Naive thymus-derived CD4-positive, alpha-beta T cell (primary cell): ENCODE measurements around the gene SLFN5. TPM values are rescaled to one million over a fixed set of nuclear protein-coding genes. Genes with fewer than 3 reads are reported as not detected.
A peak's percentile ranks its signal among the peaks of the same experiment; 100 is the strongest.

Experiments
- ATAC-seq: fragments of 150-1000 bp; cut with Tn5 transposase; 2 replicates; pipeline ENCODE4 v1.10.0; 2021; ENCODE audit warnings: mild to moderate bottlenecking, moderate library complexity
- CTCF ChIA-PET: fragments of 350-600 bp; sonication (Branson Sonifier 250); formaldehyde crosslinking; loops from one replicate; lab custom pipeline; 2021; ENCODE audit warnings: antibody characterized with exemption; lab: Charles Lee
- POLR2A ChIA-PET: fragments of 350-600 bp; sonication (Branson Sonifier 250); formaldehyde crosslinking; loops from one replicate; lab custom pipeline; 2021; ENCODE audit warnings: antibody characterized with exemption, inconsistent platforms; lab: Charles Lee
- DNase-seq, 9 donors: peaks; one replicate each; pipeline versions ENCODE4 v3.0.0 to v3.0.0-alpha.2; 2020 to 2022; ENCODE audit warnings: mixed read lengths in 1 of 9
- H3K27ac ChIP-seq: one replicate; pipeline ENCODE4 v1.7.0; 2013; ENCODE audit warnings: mild to moderate bottlenecking, low read depth, low read length, moderate library complexity
- H3K27me3 ChIP-seq, 2 donors: one replicate each; pipeline ENCODE4 v1.7.0; 2013; ENCODE audit warnings: low read length in 2 of 2, mild to moderate bottlenecking in 2 of 2, moderate library complexity in 2 of 2; ENCODE audit not compliant: control insufficient read depth in 2 of 2, insufficient read depth in 2 of 2
- H3K36me3 ChIP-seq, 3 experiments: 1 replicate in 2 of 3; 2 replicates in 1 of 3; pipeline ENCODE4 v1.7.0; 2013; ENCODE audit warnings: low read length in 3 of 3, mild to moderate bottlenecking in 3 of 3, moderate library complexity in 1 of 3; ENCODE audit not compliant: insufficient read depth in 3 of 3, control insufficient read depth in 2 of 3
- H3K4me1 ChIP-seq, 2 donors: one replicate each; pipeline ENCODE4 v1.7.0; 2013; ENCODE audit warnings: low read length in 2 of 2, mild to moderate bottlenecking in 2 of 2, moderate library complexity in 1 of 2; ENCODE audit not compliant: control insufficient read depth in 2 of 2, insufficient read depth in 2 of 2
- H3K4me3 ChIP-seq: 2 replicates; pipeline ENCODE4 v1.7.0; 2013; ENCODE audit warnings: mild to moderate bottlenecking, low read length
- H3K9me3 ChIP-seq, 3 experiments: 1 replicate in 2 of 3; 2 replicates in 1 of 3; pipeline ENCODE4 v1.7.0; 2013; ENCODE audit warnings: low read length in 3 of 3; ENCODE audit not compliant: control insufficient read depth in 2 of 3
- H3K27ac Mint-ChIP-seq, 9 donors: one replicate each; pipeline ENCODE4 v1.8.0; 2020 to 2022; ENCODE audit warnings: mixed read lengths in 9 of 9, mild to moderate bottlenecking in 8 of 9, moderate library complexity in 5 of 9, inconsistent platforms in 2 of 9
- H3K27me3 Mint-ChIP-seq, 5 donors: one replicate each; pipeline ENCODE4 v1.8.0; 2021 to 2022; ENCODE audit warnings: mixed read lengths in 5 of 5, mild to moderate bottlenecking in 1 of 5
- H3K36me3 Mint-ChIP-seq, 5 donors: one replicate each; pipeline ENCODE4 v1.8.0; 2020 to 2022; ENCODE audit warnings: mixed read lengths in 5 of 5, mild to moderate bottlenecking in 3 of 5, inconsistent platforms in 1 of 5
- H3K4me1 Mint-ChIP-seq, 7 donors: one replicate each; pipeline ENCODE4 v1.8.0; 2020 to 2022; ENCODE audit warnings: mixed read lengths in 7 of 7, mild to moderate bottlenecking in 3 of 7, inconsistent platforms in 1 of 7
- H3K4me3 Mint-ChIP-seq, 10 donors: one replicate each; pipeline ENCODE4 v1.8.0; 2020 to 2022; ENCODE audit warnings: mild to moderate bottlenecking in 10 of 10, mixed read lengths in 10 of 10, moderate library complexity in 6 of 10, inconsistent platforms in 2 of 10
- H3K9me3 Mint-ChIP-seq, 11 donors: one replicate each; pipeline ENCODE4 v1.8.0; 2020 to 2022; ENCODE audit warnings: mixed read lengths in 11 of 11, mild to moderate bottlenecking in 4 of 11, inconsistent platforms in 1 of 11, moderate library complexity in 1 of 11
- intact Hi-C, 2 donors: fragments of 100-400 bp; cut with micrococcal nuclease; formaldehyde crosslinking; loops; one replicate each; pipeline ENCODE4 v1.15.1; 2023
- polyA plus RNA-seq, 2 donors: library from polyadenylated mRNA; unstranded; fragments of 300-500 nt; fragmentation: Illumina TruSeq; gene quantifications; one replicate each; pipeline ENCODE4 v1.2.3, GENCODE V29; 2021
- total RNA-seq, 6 experiments: library from RNA in 5 of 6; stranded (reverse) in 5 of 6; gene quantifications; 1 replicate in 5 of 6; 2 replicates in 1 of 6; pipeline ENCODE4 v1.2.3 and lab custom pipeline; 2021 to 2026

Gene SLFN5
- total and polyA plus RNA-seq, 7 experiments from 2014 or later: 80.0 to 199 (median 133) TPM

DNA sequence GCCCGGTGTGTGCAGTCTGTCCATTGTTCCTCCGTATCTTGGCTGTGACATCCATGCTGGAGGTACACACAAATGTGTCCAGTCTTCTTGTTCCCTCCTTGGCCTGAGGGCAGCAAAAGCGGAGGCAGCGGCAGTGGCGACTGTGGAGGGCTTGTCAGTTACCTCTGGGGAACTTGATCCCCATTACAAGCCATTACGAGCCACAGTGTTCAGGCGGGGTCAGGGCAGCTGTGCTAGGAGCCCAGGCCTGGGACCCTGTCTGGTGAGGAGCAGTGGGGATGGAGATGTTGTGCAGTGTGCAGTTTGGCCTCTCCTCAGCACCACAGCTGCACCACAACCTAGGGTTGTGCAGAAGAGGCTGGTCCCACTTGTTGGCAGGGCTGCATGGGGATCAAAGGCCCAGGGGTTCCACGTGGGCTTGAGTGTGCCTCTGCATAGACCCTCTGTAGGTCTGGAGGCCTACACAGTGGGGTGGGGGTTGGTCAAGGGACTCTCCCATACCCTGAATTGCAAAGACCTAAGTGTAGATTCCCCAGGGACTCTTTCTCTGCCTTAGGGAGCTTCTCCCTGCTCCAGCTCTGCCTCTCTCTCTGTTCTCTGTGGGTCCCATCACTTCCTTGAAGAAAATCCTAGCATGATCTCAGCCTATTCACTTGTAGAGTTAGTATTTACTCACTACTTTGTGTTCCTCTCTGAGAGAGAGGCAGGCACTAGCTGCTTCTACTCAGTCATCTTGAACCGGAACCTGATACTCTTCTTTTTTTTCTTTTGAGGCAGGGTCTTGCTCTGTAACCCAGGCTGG lies 71.7 kb downstream of the SLFN5 start:
- POLR2A ChIA-PET: interaction anchor here (0.6 to 6.8 kb wide), 15 partner anchors 24 to 222 kb away, joined by 3 to 189 read pairs (median 7); partner anchors contain the start of genes SLFN11, SLFN12L and SLFN5
- Histone ChIP-seq H3K27ac (peak overlapping the region; percentile 73), H3K36me3 (no peaks in the 10 kb centered on the region), H3K4me3 (peak overlapping the region; percentile 70), H3K9me3 (no peaks in the 10 kb centered on the region), H3K4me1 (peaks cover 12 to 13% of the 10 kb centered on the region in 2 donors), H3K27me3 (no peaks in the 10 kb centered on the region)
- ATAC-seq: no peak
- H3K36me3 Mint-ChIP-seq: peaks cover 4 to 23% (median 9%) of the 10 kb centered on the region in 5 donors
- peaks cover 45 to 74% (median 62%) of the 10 kb centered on the region in 7 donors for H3K4me1 Mint-ChIP-seq
- H3K4me3 Mint-ChIP-seq: peak overlapping the region; percentile 88 to 98 (median 96)
- intact Hi-C loops: loop anchor here (5.0 to 10.0 kb wide), 4 partner anchors 133 to 490 kb away; partner anchors contain the start of genes AP2B1 (in 1 of the 2), PEX12 (in 1 of the 2), SLFN13 (in 1 of the 2) and TAF15 (in 1 of the 2)
- CTCF ChIA-PET: interaction anchor here (0.5 to 4.3 kb wide), 6 partner anchors 12 to 219 kb away, joined by 3 to 111 read pairs (median 3); partner anchors contain the start of gene SLFN12L
- peaks cover 0 to 6% (median 0%) of the 10 kb centered on the region in 5 donors for H3K27me3 Mint-ChIP-seq
- H3K27ac Mint-ChIP-seq: peak overlapping the region; percentile 94 to 99 (median 98)
- no peak for DNase-seq
- peaks cover 0 to 9% (median 0%) of the 10 kb centered on the region in 11 donors for H3K9me3 Mint-ChIP-seq

DNA sequence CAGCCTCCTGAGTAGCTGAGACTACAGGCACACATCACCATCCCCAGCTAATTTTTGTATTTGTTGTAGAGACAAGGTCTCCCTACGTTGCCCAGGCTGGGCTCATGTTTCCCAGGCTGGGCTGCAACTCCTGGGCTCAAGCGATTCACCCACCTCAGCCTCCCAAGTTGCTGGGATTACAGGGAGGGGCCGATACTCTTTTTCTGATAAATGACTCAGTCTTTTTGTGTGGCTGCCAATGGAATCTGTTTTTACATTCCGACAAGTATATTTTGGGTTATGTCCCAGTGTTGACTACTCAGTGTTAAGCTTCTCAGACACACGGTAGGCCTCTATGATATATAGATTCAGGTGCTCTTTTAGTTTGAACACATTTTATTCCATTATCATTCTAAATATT lies 72.4 kb downstream of the SLFN5 start:
- no peak overlapping the region for H3K27ac ChIP-seq
- ATAC-seq (no peak), DNase-seq (no peak)
- ChIA-PET CTCF (interaction anchor here (0.6 to 0.8 kb wide), 2 partner anchors 11 to 173 kb away, joined by 3 read pairs; no protein-coding TSS in a partner anchor), POLR2A (interaction anchor here (1.1 to 6.8 kb wide), 5 partner anchors 58 to 221 kb away, joined by 3 to 189 read pairs (median 39); partner anchors contain the start of genes SLFN11, SLFN12L and SLFN5)
- peaks cover 12 to 13% of the 10 kb centered on the region in 2 donors for H3K4me1 ChIP-seq
- H3K4me3 ChIP-seq: no peak overlapping the region
- intact Hi-C loops: loop anchor here in 1 of 2 donors (10.0 kb wide), 1 partner anchor 490 kb away; the partner anchor contains the start of gene TAF15
- no peaks in the 10 kb centered on the region for H3K9me3 ChIP-seq
- no peaks in the 10 kb centered on the region for H3K36me3 ChIP-seq
- Mint-ChIP-seq H3K9me3 (peaks cover 0 to 7% (median 0%) of the 10 kb centered on the region in 11 donors), H3K4me1 (peaks cover 45 to 77% (median 62%) of the 10 kb centered on the region in 7 donors), H3K4me3 (peak overlapping the region; percentile 26 to 98 (median 88)), H3K27ac (peak overlapping the region in 8 of 9 donors; percentile 63 to 99 (median 98)), H3K36me3 (peaks cover 7 to 26% (median 12%) of the 10 kb centered on the region in 5 donors), H3K27me3 (peaks cover 0 to 6% (median 0%) of the 10 kb centered on the region in 5 donors)
- no peaks in the 10 kb centered on the region for H3K27me3 ChIP-seq

DNA sequence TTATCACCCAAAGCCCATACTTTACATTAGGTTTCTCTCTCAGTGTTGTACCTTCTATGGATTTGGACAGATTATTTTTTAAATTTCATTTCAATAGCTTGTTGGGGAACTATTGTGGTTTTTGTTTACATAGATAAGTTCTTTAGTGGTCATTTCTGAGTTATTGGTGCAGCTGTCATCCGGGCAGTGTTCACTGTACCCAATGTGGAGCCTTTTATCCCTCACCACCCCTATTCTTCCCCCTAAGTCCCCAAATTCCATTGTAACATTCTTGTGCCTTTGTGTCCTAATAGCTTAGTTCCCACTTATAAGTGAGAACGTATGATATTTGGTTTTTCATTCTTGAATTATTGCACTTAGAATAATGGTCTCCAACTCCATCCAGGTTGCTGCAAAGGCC lies 73.1 kb downstream of the SLFN5 start:
- no peak overlapping the region for H3K27ac ChIP-seq
- ATAC-seq (no peak), DNase-seq (no peak)
- no peaks in the 10 kb centered on the region for H3K36me3 ChIP-seq
- POLR2A ChIA-PET: interaction anchor here (1.8 to 6.8 kb wide), 3 partner anchors 57 to 221 kb away, joined by 5 to 189 read pairs (median 71); partner anchors contain the start of genes SLFN11, SLFN12L and SLFN5
- H3K9me3 Mint-ChIP-seq: peaks cover 0 to 6% (median 0%) of the 10 kb centered on the region in 11 donors
- H3K27ac Mint-ChIP-seq: peak overlapping the region in 8 of 9 donors; percentile 27 to 99 (median 98)
- H3K9me3 ChIP-seq: no peaks in the 10 kb centered on the region
- peaks cover 0 to 6% (median 0%) of the 10 kb centered on the region in 5 donors for H3K27me3 Mint-ChIP-seq
- H3K4me3 Mint-ChIP-seq: peak overlapping the region in 4 of 10 donors; percentile 1 to 97 (median 70)
- H3K4me1 Mint-ChIP-seq: peaks cover 45 to 77% (median 62%) of the 10 kb centered on the region in 7 donors
- no peak overlapping the region for H3K4me3 ChIP-seq
- H3K36me3 Mint-ChIP-seq: peaks cover 7 to 28% (median 14%) of the 10 kb centered on the region in 5 donors
- intact Hi-C loops: loop anchor here in 1 of 2 donors (10.0 kb wide), 1 partner anchor 489 kb away; the partner anchor contains the start of gene TAF15
- H3K27me3 ChIP-seq: no peaks in the 10 kb centered on the region
- CTCF ChIA-PET: interaction anchor here (0.6 kb wide), 1 partner anchor 173 kb away, joined by 3 read pairs; no protein-coding TSS in a partner anchor
- peaks cover 12 to 13% of the 10 kb centered on the region in 2 donors for H3K4me1 ChIP-seq

DNA sequence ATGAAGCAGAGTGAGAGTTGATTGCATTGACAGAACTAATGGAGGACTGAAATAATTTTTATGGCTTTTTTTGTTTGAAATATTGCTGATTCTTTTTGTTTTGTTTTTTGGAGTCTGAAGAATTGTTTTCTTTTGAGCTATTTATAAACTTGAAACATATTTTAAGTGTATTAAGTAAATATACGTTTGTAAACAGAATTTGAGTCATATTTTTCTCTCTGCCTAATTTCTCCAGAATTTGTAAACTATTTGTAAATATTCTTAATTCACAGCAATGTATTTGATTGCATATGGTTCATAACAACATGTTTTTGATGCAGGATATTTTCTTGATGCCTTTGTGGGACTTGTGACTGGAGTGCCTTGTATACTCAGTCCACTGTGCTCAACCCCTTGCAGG lies 79.9 kb downstream of the SLFN5 start:
- peaks cover 0 to 31% (median 8%) of the 10 kb centered on the region in 11 donors for H3K9me3 Mint-ChIP-seq
- H3K9me3 ChIP-seq: peaks cover 0 to 3% (median 0%) of the 10 kb centered on the region in 3 experiments
- H3K4me3 Mint-ChIP-seq: no peak overlapping the region
- no peak overlapping the region for H3K27ac ChIP-seq
- intact Hi-C loops: no loop called here
- no peak overlapping the region for H3K27ac Mint-ChIP-seq
- CTCF ChIA-PET: no interaction called here
- POLR2A ChIA-PET: interaction anchor here (0.7 kb wide), 1 partner anchor 36 kb away, joined by 3 read pairs; no protein-coding TSS in a partner anchor
- peaks cover 0 to 30% (median 6%) of the 10 kb centered on the region in 3 experiments for H3K36me3 ChIP-seq
- no peak overlapping the region for H3K4me3 ChIP-seq
- H3K36me3 Mint-ChIP-seq: peaks cover 26 to 75% (median 68%) of the 10 kb centered on the region in 5 donors
- H3K27me3 Mint-ChIP-seq: peaks cover 0 to 13% (median 0%) of the 10 kb centered on the region in 5 donors
- H3K4me1 ChIP-seq: no peaks in the 10 kb centered on the region
- H3K4me1 Mint-ChIP-seq: peaks cover 15 to 27% (median 20%) of the 10 kb centered on the region in 7 donors
- no peaks in the 10 kb centered on the region for H3K27me3 ChIP-seq
- no peak for DNase-seq
- no peak for ATAC-seq

Other genes with a start within 250 kb of the SLFN5 start
- gene RFFL, start 179.4 kb upstream of the SLFN5 start, total RNA-seq: 10 to 100 TPM; 45.0 to 74.7 (median 55.7) TPM
- gene RFFL, start 179.4 kb upstream of the SLFN5 start, polyA plus RNA-seq: 10 to 100 TPM; 36.4 to 47.1 TPM
- gene RAD51D, start 123.2 kb upstream of the SLFN5 start, total RNA-seq: 10 to 100 TPM; 15.0 to 34.2 (median 25.4) TPM
- gene RAD51D, start 123.2 kb upstream of the SLFN5 start, polyA plus RNA-seq: 10 to 100 TPM in 1 of 2 donors, 1 to 10 TPM in 1; 7.0 to 17.6 TPM
- gene FNDC8, start 121.5 kb upstream of the SLFN5 start, total RNA-seq: not detected
- not detected for gene FNDC8, start 121.5 kb upstream of the SLFN5 start, polyA plus RNA-seq
- 10 to 100 TPM in 4 of 5 experiments, 1 to 10 TPM in 1; 10.0 to 29.4 (median 21.8) TPM for gene NLE1, start 100.8 kb upstream of the SLFN5 start, total RNA-seq
- 10 to 100 TPM in 1 of 2 donors, 1 to 10 TPM in 1; 6.1 to 10.7 TPM for gene NLE1, start 100.8 kb upstream of the SLFN5 start, polyA plus RNA-seq
- gene UNC45B, start 95.3 kb upstream of the SLFN5 start, total RNA-seq: under 1 TPM; 0.10 to 0.62 (median 0.29) TPM
- gene UNC45B, start 95.3 kb upstream of the SLFN5 start, polyA plus RNA-seq: under 1 TPM; 0.10 to 0.22 TPM
- not detected for gene SLC35G3, start 48.7 kb upstream of the SLFN5 start, total RNA-seq
- not detected for gene SLC35G3, start 48.7 kb upstream of the SLFN5 start, polyA plus RNA-seq
- gene SLFN11, start 130.5 kb downstream of the SLFN5 start, total RNA-seq: 10 to 100 TPM; 13.8 to 71.9 (median 29.7) TPM
- gene SLFN11, start 130.5 kb downstream of the SLFN5 start, polyA plus RNA-seq: 1 to 10 TPM; 5.5 to 8.0 TPM
- gene SLFN12, start 189.4 kb downstream of the SLFN5 start, total RNA-seq: 10 to 100 TPM in 2 of 5 experiments, 1 to 10 TPM in 3; 4.2 to 14.9 (median 6.5) TPM
- gene SLFN12, start 189.4 kb downstream of the SLFN5 start, polyA plus RNA-seq: 1 to 10 TPM; 2.2 to 2.8 TPM
- gene SLFN13, start 205.7 kb downstream of the SLFN5 start, total RNA-seq: 10 to 100 TPM; 10.5 to 64.7 (median 21.0) TPM
- 1 to 10 TPM; 3.6 to 5.4 TPM for gene SLFN13, start 205.7 kb downstream of the SLFN5 start, polyA plus RNA-seq